ENCODE measurements around the gene SH3RF3. TPM values are rescaled to one million over a fixed set of nuclear protein-coding genes. Genes with fewer than 3 reads are reported as not detected.

Gene SH3RF3
- total RNA-seq, 2 donors from 2014 or later, result 1.4 to 17.0 TPM

DNA sequence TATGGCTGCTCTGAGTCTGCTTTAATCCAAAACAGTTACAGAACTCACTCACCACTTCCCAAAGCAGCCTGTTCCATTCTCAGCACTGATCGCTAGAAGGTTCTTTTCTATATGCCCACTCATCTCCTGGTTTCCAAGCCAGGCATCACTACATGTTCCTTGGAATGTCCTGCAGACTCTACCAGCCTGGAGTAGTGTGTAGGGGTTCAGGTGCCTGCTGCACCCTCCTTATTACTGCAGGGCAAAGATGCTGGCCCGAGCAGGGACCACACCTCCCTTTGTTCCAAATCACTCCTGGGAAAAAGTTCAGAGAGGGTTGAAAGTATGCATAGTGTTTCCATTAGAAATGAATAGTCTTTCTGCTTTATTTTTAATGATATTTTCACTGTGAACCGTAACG, 196.6 kb downstream of the SH3RF3 start:
- no peak overlapping the region for H3K4me3 ChIP-seq
- no peaks in the 10 kb centered on the region for H3K36me3 ChIP-seq
- peaks cover 17% of the 10 kb centered on the region for H3K4me1 ChIP-seq (replicated peaks)
- DNase-seq (ENCODE audit: low spot score), result no peak
- intact Hi-C loops (cut with DNase I), result loop anchor here (10.0 kb wide), 1 partner anchor 81 kb away; no protein-coding TSS in a partner anchor
- H3K9me3 ChIP-seq, result no peaks in the 10 kb centered on the region
- no peaks in the 10 kb centered on the region for H3K27me3 ChIP-seq (replicated peaks; ENCODE audit: insufficient read depth)
- H3K27ac ChIP-seq, result no peak overlapping the region
- TF ChIP-seq POLR2A (IDR thresholded peaks at IDR 0.05), result no peak
- TF ChIP-seq, protein P1, sequence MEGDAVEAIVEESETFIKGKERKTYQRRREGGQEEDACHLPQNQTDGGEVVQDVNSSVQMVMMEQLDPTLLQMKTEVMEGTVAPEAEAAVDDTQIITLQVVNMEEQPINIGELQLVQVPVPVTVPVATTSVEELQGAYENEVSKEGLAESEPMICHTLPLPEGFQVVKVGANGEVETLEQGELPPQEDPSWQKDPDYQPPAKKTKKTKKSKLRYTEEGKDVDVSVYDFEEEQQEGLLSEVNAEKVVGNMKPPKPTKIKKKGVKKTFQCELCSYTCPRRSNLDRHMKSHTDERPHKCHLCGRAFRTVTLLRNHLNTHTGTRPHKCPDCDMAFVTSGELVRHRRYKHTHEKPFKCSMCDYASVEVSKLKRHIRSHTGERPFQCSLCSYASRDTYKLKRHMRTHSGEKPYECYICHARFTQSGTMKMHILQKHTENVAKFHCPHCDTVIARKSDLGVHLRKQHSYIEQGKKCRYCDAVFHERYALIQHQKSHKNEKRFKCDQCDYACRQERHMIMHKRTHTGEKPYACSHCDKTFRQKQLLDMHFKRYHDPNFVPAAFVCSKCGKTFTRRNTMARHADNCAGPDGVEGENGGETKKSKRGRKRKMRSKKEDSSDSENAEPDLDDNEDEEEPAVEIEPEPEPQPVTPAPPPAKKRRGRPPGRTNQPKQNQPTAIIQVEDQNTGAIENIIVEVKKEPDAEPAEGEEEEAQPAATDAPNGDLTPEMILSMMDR (IDR thresholded peaks at IDR 0.05), result no peak
- TF ChIP-seq POLR2AphosphoS5 (IDR thresholded peaks at IDR 0.05), result no peak
- whole genome bisulfite sequencing, result 60% methylated on average over 4 of the region's 4 CpGs

DNA sequence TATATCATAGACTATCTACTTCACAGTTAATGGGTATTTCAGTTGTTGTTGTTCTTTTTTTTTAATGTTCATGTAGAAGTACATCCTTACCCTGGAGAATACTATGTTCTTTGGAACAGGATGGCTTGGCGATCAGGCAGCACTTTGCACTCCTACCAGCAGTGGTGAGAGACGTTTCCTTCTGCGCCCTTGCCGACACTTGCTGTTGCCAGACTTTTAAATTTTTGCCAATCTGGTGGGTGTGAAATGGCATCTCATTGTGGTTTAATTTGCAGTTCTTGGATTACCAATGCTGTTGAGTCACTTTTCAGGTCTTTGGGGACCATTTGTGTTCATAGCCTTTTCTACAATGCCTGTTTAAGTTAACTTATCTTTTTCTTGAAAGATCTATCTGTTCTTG, 197.3 kb downstream of the SH3RF3 start:
- no peak for DNase-seq (ENCODE audit: low spot score)
- H3K27ac ChIP-seq, result no peak overlapping the region
- intact Hi-C loops (cut with DNase I), result loop anchor here (10.0 kb wide), 1 partner anchor 82 kb away; no protein-coding TSS in a partner anchor
- TF ChIP-seq POLR2A (IDR thresholded peaks at IDR 0.05) (no peak), POLR2AphosphoS5 (IDR thresholded peaks at IDR 0.05) (no peak)
- TF ChIP-seq, protein P1 (IDR thresholded peaks at IDR 0.05), result no peak
- H3K4me3 ChIP-seq, result no peak overlapping the region
- H3K4me1 ChIP-seq (replicated peaks), result peaks cover 17% of the 10 kb centered on the region
- no peaks in the 10 kb centered on the region for H3K9me3 ChIP-seq
- 72% methylated on average over 4 of the region's 4 CpGs for WGBS
- no peaks in the 10 kb centered on the region for H3K27me3 ChIP-seq (replicated peaks; ENCODE audit: insufficient read depth)
- H3K36me3 ChIP-seq, result no peaks in the 10 kb centered on the region

DNA sequence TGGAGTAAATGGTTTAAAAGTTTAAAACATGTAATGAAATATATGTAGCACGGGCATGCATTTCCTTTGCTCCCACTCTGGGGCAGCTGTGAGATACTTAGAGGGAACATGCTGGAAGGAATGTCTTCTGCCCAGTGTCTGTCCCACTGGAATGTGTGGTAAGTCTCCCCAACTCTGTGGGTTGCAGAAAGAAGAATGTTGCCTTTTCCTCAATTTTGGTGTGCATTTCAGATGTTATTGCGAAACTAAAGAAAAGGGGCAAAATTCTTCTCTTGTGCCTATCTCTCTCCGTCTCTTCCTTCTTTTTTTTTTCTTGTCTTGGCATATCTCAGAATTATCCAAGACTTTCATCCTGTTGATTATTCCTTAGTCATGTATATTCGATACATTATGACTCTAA, 201.1 kb downstream of the SH3RF3 start:
- Histone ChIP-seq H3K36me3 (no peaks in the 10 kb centered on the region), H3K27me3 (replicated peaks; ENCODE audit: insufficient read depth) (no peaks in the 10 kb centered on the region), H3K4me1 (replicated peaks) (peaks cover 3% of the 10 kb centered on the region), H3K4me3 (no peak overlapping the region), H3K9me3 (no peaks in the 10 kb centered on the region), H3K27ac (no peak overlapping the region)
- 99% methylated on average over 4 of the region's 4 CpGs for WGBS
- intact Hi-C loops (cut with DNase I), result no loop called here
- no peak for DNase-seq (ENCODE audit: low spot score)
- TF ChIP-seq, protein P1 (IDR thresholded peaks at IDR 0.05), result no peak
- TF ChIP-seq POLR2AphosphoS5 (IDR thresholded peaks at IDR 0.05) (no peak), POLR2A (IDR thresholded peaks at IDR 0.05) (no peak)

DNA sequence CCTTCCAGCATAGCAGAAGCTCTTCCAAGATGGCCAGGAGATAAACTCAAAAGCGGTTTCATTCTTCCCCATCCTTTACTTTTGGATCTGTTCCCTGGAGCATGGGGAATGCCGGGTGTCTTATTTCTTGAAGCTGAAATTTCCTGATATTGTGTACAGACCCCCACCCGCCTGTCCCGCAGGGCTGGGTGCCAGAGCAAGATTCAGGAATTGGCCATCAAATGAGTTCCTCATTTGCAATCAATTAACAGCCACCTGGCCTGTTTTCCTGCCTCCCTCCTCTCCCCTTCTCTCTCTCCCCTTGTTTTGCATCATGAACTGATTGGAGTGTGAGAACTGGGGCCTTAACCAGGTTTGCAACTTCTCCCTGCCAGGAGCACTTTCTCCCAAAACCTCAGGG, 202.1 kb downstream of the SH3RF3 start:
- intact Hi-C loops (cut with DNase I), result no loop called here
- Histone ChIP-seq H3K27me3 (replicated peaks; ENCODE audit: insufficient read depth) (no peaks in the 10 kb centered on the region), H3K4me3 (no peak overlapping the region), H3K4me1 (replicated peaks) (no peaks in the 10 kb centered on the region), H3K9me3 (no peaks in the 10 kb centered on the region), H3K36me3 (no peaks in the 10 kb centered on the region), H3K27ac (no peak overlapping the region)
- TF ChIP-seq, protein P1 (IDR thresholded peaks at IDR 0.05), result no peak
- no peak for TF ChIP-seq POLR2AphosphoS5 (IDR thresholded peaks at IDR 0.05)
- no peak for TF ChIP-seq POLR2A (IDR thresholded peaks at IDR 0.05)
- 15% methylated on average over 4 of the region's 4 CpGs for WGBS
- DNase-seq (ENCODE audit: low spot score), result no peak
